GM21619 (cell line): ENCODE results near the gene SEMA3C.

Source experiments
- ATAC-seq: cut with Tn5 transposase; IDR thresholded peaks from one replicate; pipeline ENCODE4 v1.9.1; 2021; ENCODE audit not compliant: unreplicated experiment

The SEMA3C gene

DNA sequence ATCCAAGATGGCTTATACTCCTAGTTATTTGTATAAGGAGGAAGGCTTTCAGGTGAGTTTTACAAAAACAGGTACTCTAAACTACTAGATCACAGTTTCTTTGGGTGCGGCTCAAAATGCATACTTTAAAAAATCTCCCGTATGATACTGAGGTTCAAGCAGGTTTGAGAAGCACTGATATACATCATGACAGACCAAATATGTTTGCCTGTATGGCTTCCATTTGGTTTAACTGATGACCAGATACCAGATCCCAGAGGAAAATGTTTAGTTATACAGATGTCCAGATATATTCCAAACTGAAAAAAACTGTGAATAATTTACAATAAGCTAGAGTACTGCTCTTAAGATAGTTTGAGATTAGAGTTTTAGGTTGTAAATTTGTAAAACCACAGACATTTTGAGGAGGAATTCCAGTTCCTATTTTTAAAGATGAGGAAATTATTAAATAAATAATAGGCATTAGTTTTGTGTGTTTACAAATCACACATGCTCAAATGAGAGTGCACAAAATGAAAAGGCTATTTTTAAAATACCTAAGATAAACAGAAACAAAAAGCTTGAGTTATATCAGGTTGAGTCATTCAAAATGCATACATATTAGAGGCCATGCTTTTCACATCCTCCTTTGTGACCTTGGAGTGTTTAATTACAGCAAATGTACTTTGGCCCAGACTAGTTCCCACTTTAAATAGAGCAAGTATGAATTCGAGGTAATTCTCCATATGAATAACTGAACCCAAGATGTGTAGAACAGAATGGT is 60.5 kb downstream of the SEMA3C start:
- no peak for ATAC-seq

GRCh38 chr7:80856769-80857168 is 62.1 kb downstream of the SEMA3C start:
- ATAC-seq: no peak

- ATAC-seq: no peak
Observed at GRCh38 chr7:80851896-80852476, 66.9 kb downstream of the SEMA3C start.

- no peak for ATAC-seq
Observed at GRCh38 chr7:80848841-80849240, 70.0 kb downstream of the SEMA3C start.

DNA sequence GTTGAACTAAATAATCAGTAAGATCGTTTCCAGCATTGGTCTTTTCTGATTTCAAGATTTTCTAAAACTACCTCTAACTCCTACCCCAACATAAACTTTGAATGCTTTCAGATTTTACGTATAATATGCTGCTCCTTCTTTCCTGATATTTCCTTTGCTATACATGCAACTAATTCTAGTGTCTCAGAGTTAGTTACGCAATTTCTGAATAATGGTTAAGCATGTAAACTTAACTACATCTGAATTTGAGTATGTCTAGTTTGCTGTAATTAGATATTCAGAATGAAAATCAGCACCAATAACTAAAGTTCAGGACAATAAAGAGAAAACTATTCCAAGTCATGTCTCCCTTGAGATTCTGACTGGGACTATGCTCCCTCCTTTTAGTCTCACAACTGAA is 71.0 kb downstream of the SEMA3C start:
- ATAC-seq: no peak

- ATAC-seq: no peak
Observed at GRCh38 chr7:80847027-80847426, 71.8 kb downstream of the SEMA3C start.

DNA sequence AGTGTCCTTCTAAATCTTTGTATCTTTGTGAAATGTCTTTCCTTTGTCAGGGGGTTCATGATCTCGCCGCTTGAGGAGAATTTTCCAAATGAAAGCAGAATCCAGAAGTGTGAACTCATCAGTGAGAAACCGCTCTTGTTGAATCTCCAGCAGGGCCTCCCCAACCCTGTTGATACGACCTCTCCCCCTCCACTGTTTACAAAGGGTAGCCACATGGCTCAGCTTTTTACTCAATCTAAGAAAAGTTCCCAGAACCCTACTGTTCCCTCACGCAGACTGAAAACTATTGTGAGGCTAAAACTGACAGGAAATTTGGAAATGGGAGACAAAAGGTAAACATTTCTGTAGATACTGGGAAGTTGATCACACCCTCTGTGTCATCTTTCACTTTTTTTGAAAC is 73.9 kb downstream of the SEMA3C start:
- no peak for ATAC-seq

GRCh38 chr7:80843018-80843677 is 75.7 kb downstream of the SEMA3C start:
- ATAC-seq: no peak

- no peak for ATAC-seq
Observed at GRCh38 chr7:80842022-80842790, 76.6 kb downstream of the SEMA3C start.

DNA sequence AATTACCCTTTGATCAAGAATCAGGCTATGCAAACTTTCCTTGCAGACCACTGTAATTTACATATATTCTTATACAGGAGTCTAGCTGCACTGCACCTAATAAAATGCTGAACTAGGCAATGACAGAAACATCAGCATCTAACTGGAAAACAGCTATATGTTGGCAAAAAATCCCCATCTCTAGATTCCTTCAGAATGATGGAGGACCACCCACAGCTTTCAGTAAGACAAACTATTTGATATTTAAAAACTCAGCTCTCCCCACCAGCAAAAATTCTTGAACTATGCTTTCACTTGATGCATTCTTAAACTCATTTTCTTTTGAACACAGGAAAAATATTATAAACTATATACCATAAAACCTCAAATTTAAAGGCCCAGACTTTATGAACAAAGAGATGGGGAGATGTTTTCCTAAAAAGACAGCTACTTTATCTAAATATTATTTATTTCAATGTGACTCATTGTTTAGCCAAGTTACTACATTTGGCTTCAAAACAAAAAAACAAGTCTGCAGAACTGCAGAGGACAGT is 77.4 kb downstream of the SEMA3C start:
- no peak for ATAC-seq

DNA sequence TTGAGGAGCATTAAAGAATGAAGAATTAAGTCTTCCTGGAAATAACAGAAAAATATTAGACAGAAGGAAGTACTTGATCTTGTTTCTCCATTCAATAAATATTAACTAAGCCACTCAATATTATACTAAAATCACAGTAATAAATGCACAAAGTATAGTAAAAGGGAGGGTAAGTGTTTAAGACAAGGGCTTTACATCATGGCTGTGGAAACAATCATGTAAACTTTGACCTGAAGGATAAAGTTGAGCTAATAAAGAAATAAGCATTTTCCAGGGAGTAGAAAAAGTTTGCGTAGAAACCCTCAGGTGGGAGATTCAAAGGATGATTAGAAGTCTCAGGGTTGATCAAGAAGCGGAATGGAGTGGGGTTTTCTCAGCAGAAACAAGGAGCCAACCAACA is 78.2 kb downstream of the SEMA3C start:
- ATAC-seq: no peak

DNA sequence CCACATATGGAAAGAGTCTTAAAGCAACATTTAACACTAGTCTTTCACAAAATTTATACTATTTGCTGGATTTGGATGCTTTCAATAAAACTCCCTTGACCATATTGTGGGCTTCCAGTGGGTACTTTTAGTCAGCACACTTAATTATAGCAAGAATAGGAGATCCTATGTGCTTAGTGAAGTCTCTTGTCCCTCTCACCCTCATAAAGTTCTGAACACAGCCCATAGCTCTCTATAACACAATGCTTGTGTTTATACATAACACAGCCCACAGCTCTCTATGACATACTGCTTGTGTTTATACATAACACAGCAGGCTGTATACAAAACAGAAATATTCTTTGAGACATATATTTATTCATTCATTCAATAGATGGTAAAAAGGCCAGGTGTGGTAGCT is 79.0 kb downstream of the SEMA3C start:
- no peak for ATAC-seq

GRCh38 chr7:80838643-80839042 is 80.2 kb downstream of the SEMA3C start:
- ATAC-seq: no peak

- ATAC-seq: no peak
Observed at GRCh38 chr7:80837345-80837744, 81.5 kb downstream of the SEMA3C start.

GRCh38 chr7:80835251-80835650 is 83.6 kb downstream of the SEMA3C start:
- no peak for ATAC-seq

DNA sequence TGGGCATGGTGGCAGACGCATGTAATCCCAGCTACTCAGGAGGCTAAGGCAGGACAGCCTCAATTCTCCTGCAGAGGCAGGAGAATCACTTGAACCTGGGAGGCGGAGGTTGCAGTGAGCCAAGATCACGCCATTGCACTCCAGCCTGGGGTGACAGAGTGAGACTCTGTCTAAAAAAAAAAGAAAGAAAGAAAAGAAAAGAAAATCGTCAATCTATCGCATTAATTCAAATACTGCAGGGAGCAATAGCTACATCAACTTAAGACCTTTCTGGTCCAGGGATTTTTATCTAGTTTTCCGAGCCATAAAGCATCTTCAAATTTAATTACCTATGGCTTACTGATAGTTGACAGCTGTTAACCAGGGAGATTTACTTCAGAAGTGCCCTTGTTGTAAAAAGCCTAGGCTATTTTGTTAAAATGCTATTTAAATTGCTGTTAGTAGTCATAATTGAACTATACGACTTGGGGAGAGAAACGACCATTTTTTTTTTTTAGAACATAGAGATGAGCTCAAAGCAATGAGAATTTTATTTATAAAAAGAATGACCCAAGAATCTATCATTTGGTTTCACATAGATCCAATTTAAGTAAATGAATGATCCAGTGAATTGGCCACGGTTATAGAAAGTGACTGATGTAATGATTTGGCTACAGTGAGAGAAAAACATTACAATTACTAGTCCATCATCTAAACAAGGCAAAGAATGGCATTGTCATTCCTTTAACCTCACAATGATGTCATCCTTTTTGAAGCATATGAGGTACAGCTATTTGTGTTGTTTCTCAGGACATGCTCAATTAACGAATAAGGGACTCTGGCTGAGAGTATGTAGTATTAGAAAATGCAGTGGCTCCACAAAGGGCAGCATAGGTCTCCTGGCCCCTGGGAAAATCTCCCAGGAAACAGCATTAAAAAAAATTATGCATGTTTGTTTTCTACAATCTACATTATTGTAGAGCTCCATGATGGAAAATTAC is 85.3 kb downstream of the SEMA3C start:
- no peak for ATAC-seq

DNA sequence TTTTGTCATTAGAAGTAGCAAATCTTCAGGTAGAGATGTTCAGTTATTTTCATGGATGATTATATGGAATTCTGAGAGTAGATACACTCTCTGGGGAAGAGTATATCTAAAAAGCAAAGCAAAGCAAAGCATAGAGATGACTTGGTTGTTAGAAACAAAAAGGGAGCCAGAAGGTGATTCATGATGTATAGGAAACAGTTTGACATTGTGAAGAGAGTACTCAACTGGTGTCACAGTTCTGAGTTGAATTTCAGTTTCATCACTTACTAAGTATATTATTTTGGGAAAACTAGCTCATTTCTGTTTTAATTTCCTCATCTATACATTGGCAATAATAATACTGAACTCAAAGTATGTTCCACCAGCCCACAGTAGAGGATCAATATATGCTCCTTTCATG is 86.8 kb downstream of the SEMA3C start:
- no peak for ATAC-seq

DNA sequence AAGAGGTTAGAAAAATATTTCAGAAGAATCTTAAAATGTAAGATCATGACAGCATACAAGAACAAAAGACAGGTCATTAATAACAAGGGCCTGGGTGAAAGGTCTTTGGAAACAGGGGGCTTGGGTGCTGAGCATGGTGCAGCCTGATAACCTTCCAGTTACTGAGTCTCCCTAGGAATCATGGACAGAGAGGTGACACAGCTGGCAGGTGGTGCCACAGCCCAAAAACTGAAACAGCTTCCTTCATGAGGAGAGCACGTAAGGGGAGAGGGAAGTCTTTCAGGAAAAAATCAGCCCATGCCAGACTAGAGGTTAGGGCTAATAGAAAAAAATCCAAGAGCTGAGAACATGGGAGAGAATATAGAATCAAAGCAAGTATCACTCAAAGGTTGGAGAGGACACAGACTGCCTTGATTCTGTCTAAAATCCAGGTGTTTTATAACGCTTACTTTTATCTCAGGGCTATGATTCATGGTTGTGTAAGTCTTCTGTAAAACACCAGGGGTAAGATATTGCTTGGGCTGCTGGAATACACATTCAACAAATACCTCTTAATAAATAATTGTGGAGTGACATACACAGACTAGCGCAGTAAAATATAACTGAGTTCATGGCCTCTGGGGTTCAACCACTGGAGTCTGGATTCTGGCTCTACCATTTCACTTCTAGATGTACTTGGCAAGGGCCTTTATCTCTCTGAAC is 88.1 kb downstream of the SEMA3C start:
- no peak for ATAC-seq

- ATAC-seq: no peak
Observed at GRCh38 chr7:80830010-80830409, 88.8 kb downstream of the SEMA3C start.

DNA sequence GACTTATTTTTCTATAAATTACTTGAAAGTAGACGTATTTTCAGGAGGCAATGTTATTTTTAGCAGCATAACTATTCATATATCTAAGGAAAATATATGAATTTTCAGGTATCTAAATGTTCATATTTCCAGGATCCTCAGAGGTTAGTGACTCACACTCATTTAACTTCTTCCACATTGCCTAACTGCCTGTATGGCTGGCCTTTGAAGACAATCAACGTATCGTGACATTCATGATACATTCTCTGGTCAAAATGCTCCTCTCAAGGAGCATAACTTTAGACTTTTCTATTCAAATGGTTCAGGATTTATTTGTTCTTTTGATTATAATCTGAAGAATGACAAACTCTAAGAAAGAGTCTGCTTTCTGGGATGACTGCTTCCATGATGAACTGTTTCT is 89.3 kb downstream of the SEMA3C start:
- ATAC-seq: no peak
